ENCODE results near the gene STEAP4. TPM values are rescaled to one million over a fixed set of nuclear protein-coding genes. Genes with fewer than 3 reads are reported as not detected.
"Not testable (repeated sequence)": the region's sequence is repeated elsewhere in the genome, so short reads cannot be mapped to it uniquely, and the experiment has no call there.

The STEAP4 gene
- total and polyA plus RNA-seq, 2 experiments from 2014 or later, result not detected

DNA sequence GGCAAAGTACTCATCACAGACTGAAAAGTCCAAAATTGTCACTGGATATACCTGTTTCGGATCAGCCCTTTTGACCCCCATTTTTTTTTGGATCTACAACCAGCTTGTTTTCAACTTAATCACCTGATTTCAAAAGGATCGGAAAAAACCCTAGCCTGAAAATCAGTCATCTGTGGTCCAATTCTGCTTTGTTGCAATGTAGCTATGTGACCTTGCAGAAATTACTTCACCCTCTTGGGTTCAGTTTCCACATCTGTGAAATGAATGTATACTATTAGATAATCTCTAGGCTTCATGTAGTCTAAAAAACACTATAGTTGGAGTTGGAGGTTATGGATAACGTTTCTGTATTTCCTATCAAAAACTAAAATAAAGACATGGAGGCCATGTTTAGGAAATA, 37.1 kb downstream of the STEAP4 start:
- no peak for TF ChIP-seq EZH2phosphoT487 (IDR thresholded peaks at IDR 0.05; ENCODE audit: insufficient read depth, low read depth)
- TF ChIP-seq EZH2 (IDR thresholded peaks at IDR 0.05; ENCODE audit: insufficient read depth, poor library complexity, severe bottlenecking), result no peak
- Histone ChIP-seq H3K79me2 (ENCODE audit: insufficient read depth) (no peaks in the 10 kb centered on the region), H4K20me1 (ENCODE audit: insufficient read depth) (no peaks in the 10 kb centered on the region), H3K27me3 (replicated peaks; ENCODE audit: insufficient read depth) (no peaks in the 10 kb centered on the region; the same call in none of the 2 replicates), H3K9me3 (ENCODE audit: low read depth) (no peaks in the 10 kb centered on the region), H3K4me3 (no peak overlapping the region), H3K9ac (no peak overlapping the region), H3K4me1 (ENCODE audit: insufficient read depth) (no peaks in the 10 kb centered on the region), H3K9me2 (ENCODE audit: insufficient read depth) (no peaks in the 10 kb centered on the region), H3K36me3 (ENCODE audit: low read depth) (no peaks in the 10 kb centered on the region), H3F3A (ENCODE audit: insufficient read depth) (no peaks in the 10 kb centered on the region), H3K4me2 (ENCODE audit: unreplicated experiment) (no peak overlapping the region), H2AFZ (no peak overlapping the region), H3K27ac (no peak overlapping the region)
- in situ Hi-C loops (cut with MboI), result no loop called here
- 48 to 57% methylated on average over 3 of the region's 3 CpGs for WGBS, 2 experiments (ENCODE audit: low coverage in 1 of 2, low lambda C conversion rate in 2 of 2, missing lambda C conversion rate in 2 of 2)
- DNase-seq, result no peak

DNA sequence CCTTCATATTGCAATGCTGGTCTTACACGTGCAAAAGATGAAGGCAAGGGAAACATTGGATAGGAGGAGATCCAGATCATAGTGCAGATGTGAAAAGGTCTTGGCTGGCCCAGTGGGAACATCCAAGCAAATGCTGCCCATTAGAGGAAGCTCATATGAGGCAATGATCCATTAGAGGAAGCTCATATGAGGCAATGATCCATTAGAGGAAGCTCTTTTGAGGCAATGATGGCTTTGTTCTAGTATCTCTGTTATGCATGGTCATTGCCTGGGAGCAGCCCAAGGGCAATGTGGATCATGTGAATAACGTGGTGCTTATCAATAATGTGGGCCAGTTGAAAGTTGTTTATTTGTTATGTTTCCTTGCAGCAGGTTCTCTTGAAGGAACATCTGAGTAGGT, 37.8 kb downstream of the STEAP4 start:
- Histone ChIP-seq H2AFZ (no peak overlapping the region), H3K9me2 (ENCODE audit: insufficient read depth) (no peaks in the 10 kb centered on the region), H3K4me3 (no peak overlapping the region), H3K4me1 (ENCODE audit: insufficient read depth) (no peaks in the 10 kb centered on the region), H3K27me3 (replicated peaks; ENCODE audit: insufficient read depth) (no peaks in the 10 kb centered on the region; the same call in none of the 2 replicates), H4K20me1 (ENCODE audit: insufficient read depth) (no peaks in the 10 kb centered on the region), H3K9ac (no peak overlapping the region), H3K36me3 (ENCODE audit: low read depth) (no peaks in the 10 kb centered on the region), H3K27ac (no peak overlapping the region), H3F3A (ENCODE audit: insufficient read depth) (no peaks in the 10 kb centered on the region), H3K9me3 (ENCODE audit: low read depth) (no peaks in the 10 kb centered on the region), H3K79me2 (ENCODE audit: insufficient read depth) (no peaks in the 10 kb centered on the region), H3K4me2 (ENCODE audit: unreplicated experiment) (no peak overlapping the region)
- TF ChIP-seq EZH2phosphoT487 (IDR thresholded peaks at IDR 0.05; ENCODE audit: insufficient read depth, low read depth) (no peak), EZH2 (IDR thresholded peaks at IDR 0.05; ENCODE audit: insufficient read depth, poor library complexity, severe bottlenecking) (no peak)
- in situ Hi-C loops (cut with MboI), result no loop called here
- 13 to 19% methylated on average over 2 of the region's 2 CpGs for WGBS, 2 experiments (ENCODE audit: low coverage in 1 of 2, low lambda C conversion rate in 2 of 2, missing lambda C conversion rate in 2 of 2)
- no peak for DNase-seq

DNA sequence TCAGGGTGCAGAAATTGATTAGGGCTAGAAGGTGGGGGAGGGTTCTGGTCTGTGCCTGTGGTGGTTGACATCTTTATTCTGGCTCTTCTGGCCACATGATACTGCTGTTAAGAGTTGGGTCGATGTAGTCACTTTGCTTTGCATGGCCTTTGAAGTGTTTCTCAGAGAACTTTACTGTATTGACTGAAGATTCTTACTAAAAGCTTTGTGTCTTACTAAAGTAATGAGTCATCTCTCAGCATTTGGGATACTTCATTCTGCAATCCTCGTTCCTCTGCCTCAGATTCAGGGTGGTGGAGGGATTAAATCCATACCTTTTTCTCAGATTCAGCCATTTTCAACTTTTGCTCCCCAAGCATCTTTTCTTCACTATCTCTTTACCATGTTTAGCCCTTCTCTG, 38.6 kb downstream of the STEAP4 start:
- Histone ChIP-seq H2AFZ (no peak overlapping the region), H3K27me3 (replicated peaks; ENCODE audit: insufficient read depth) (no peaks in the 10 kb centered on the region; the same call in 1 of the 2 replicates)

DNA sequence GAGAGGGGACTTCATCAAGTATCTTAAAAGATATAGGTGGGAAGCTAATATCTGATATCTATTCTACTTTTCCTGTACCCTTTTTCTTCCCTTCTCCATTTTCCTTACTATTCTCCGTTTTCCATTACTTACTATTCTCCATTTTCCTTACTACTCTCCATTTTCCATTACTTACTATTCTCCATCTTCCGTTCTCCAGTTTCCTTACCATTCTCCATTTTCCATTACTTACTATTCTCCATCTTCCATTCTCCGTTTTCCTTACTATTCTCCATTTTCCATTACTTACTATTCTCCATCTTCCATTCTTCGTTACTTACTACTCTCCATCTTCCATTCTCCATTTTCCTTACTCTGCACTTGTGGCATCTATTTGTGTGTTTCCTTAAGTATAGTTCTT, 39.3 kb downstream of the STEAP4 start:
- H3K27ac ChIP-seq, result no peak overlapping the region
- no peak overlapping the region for H3K4me2 ChIP-seq (ENCODE audit: unreplicated experiment)
- no peaks in the 10 kb centered on the region for H3K4me1 ChIP-seq (ENCODE audit: insufficient read depth)
- 74 to 81% methylated on average over 4 of the region's 4 CpGs for whole genome bisulfite sequencing, 2 experiments (ENCODE audit: low coverage in 1 of 2, low lambda C conversion rate in 2 of 2, missing lambda C conversion rate in 2 of 2)
- no peaks in the 10 kb centered on the region for H3K79me2 ChIP-seq (ENCODE audit: insufficient read depth)
- H3K4me3 ChIP-seq, result no peak overlapping the region
- no peaks in the 10 kb centered on the region for H4K20me1 ChIP-seq (ENCODE audit: insufficient read depth)
- H3K36me3 ChIP-seq (ENCODE audit: low read depth), result no peaks in the 10 kb centered on the region
- TF ChIP-seq EZH2 (IDR thresholded peaks at IDR 0.05; ENCODE audit: insufficient read depth, poor library complexity, severe bottlenecking) (no peak), EZH2phosphoT487 (IDR thresholded peaks at IDR 0.05; ENCODE audit: insufficient read depth, low read depth) (no peak)
- no peaks in the 10 kb centered on the region; the same call in 1 of the 2 replicates for H3K27me3 ChIP-seq (replicated peaks; ENCODE audit: insufficient read depth)
- H3K9me2 ChIP-seq (ENCODE audit: insufficient read depth), result no peaks in the 10 kb centered on the region
- in situ Hi-C loops (cut with MboI), result no loop called here
- H3K9ac ChIP-seq, result no peak overlapping the region
- no peak overlapping the region for H2AFZ ChIP-seq
- no peaks in the 10 kb centered on the region for H3F3A ChIP-seq (ENCODE audit: insufficient read depth)
- no peak for DNase-seq
- no peaks in the 10 kb centered on the region for H3K9me3 ChIP-seq (ENCODE audit: low read depth)

More for the DNA sequence above, 38.6 kb downstream of the STEAP4 start:
- no peak for TF ChIP-seq EZH2phosphoT487 (IDR thresholded peaks at IDR 0.05; ENCODE audit: insufficient read depth, low read depth)
- TF ChIP-seq EZH2 (IDR thresholded peaks at IDR 0.05; ENCODE audit: insufficient read depth, poor library complexity, severe bottlenecking), result no peak
- WGBS, 2 experiments (ENCODE audit: low coverage in 1 of 2, low lambda C conversion rate in 2 of 2, missing lambda C conversion rate in 2 of 2), result 53 to 55% methylated on average over 2 of the region's 2 CpGs
- Histone ChIP-seq H4K20me1 (ENCODE audit: insufficient read depth) (no peaks in the 10 kb centered on the region), H3K4me2 (ENCODE audit: unreplicated experiment) (no peak overlapping the region), H3K36me3 (ENCODE audit: low read depth) (no peaks in the 10 kb centered on the region), H3K4me3 (no peak overlapping the region), H3F3A (ENCODE audit: insufficient read depth) (no peaks in the 10 kb centered on the region), H3K79me2 (ENCODE audit: insufficient read depth) (no peaks in the 10 kb centered on the region), H3K9me2 (ENCODE audit: insufficient read depth) (no peaks in the 10 kb centered on the region), H3K9ac (no peak overlapping the region), H3K27ac (no peak overlapping the region), H3K9me3 (ENCODE audit: low read depth) (no peaks in the 10 kb centered on the region), H3K4me1 (ENCODE audit: insufficient read depth) (no peaks in the 10 kb centered on the region)
- no peak for DNase-seq
- in situ Hi-C loops (cut with MboI), result no loop called here

DNA sequence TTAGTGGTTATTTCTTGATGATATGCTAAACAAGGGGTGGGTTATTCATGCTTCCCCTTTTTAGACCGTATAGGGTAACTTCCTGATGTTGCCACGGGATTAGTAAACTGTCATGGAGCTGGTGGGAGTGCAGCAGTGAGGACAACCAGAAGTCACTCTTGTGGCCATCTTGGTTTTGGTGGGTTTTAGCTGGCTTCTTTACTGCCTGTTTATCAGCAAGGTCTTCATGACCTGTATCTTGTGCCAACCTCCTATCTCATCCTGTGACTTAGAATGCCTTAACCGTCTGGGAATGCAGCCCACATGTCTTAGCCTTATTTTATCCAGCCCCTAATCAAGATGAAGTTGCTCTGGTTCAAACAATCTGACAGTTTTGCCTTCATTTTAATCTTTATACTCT, 41.7 kb downstream of the STEAP4 start:
- H3K9me3 ChIP-seq (ENCODE audit: low read depth); H3F3A ChIP-seq (ENCODE audit: insufficient read depth); H3K9ac ChIP-seq; H3K27ac ChIP-seq; in situ Hi-C loops (cut with MboI); H3K4me3 ChIP-seq; H3K4me2 ChIP-seq (ENCODE audit: unreplicated experiment); H2AFZ ChIP-seq; DNase-seq; H3K36me3 ChIP-seq (ENCODE audit: low read depth); H3K79me2 ChIP-seq (ENCODE audit: insufficient read depth); H3K27me3 ChIP-seq (replicated peaks; ENCODE audit: insufficient read depth); H4K20me1 ChIP-seq (ENCODE audit: insufficient read depth); H3K9me2 ChIP-seq (ENCODE audit: insufficient read depth); H3K4me1 ChIP-seq (ENCODE audit: insufficient read depth): not testable (repeated sequence)
- WGBS, 2 experiments (ENCODE audit: low coverage in 1 of 2, low lambda C conversion rate in 2 of 2, missing lambda C conversion rate in 2 of 2), result 45 to 55% methylated on average over 3 of the region's 3 CpGs
